NCI-H526 (cell line): ENCODE results near the gene ACSL5.

Source experiments
- DNase-seq, 2 experiments: peaks; one replicate each; lab custom pipeline; 2025; lab: John Stamatoyannopoulos, UW

The ACSL5 gene

GRCh38 chr10:112465299-112465883 lies 91.5 kb downstream of the ACSL5 start:
- DNase-seq: no peak

- DNase-seq: no peak
Observed at GRCh38 chr10:112466802-112467201, 92.9 kb downstream of the ACSL5 start.

GRCh38 chr10:112467541-112468075 lies 93.7 kb downstream of the ACSL5 start:
- no peak for DNase-seq

GRCh38 chr10:112471878-112472487 lies 98.1 kb downstream of the ACSL5 start:
- peak; percentile 9 to 35 for DNase-seq

GRCh38 chr10:112475575-112476218 lies 101.8 kb downstream of the ACSL5 start:
- peak; percentile 60 to 70 for DNase-seq
